EH (cell line): ENCODE results near the gene HOXB5.

Source experiments
- DNase-seq: peaks from one replicate; pipeline ENCODE4 v3.0.0-alpha.2; 2015; ENCODE audit warnings: low read depth

Gene HOXB5

GRCh38 chr17:48559122-48559839 lies 34.3 kb downstream of the HOXB5 start:
- DNase-seq: no peak

- DNase-seq: no peak
Observed at GRCh38 chr17:48558831-48559121, 34.8 kb downstream of the HOXB5 start.

- no peak for DNase-seq
Observed at GRCh38 chr17:48558057-48558830, 35.3 kb downstream of the HOXB5 start.

GRCh38 chr17:48556576-48557401 lies 36.8 kb downstream of the HOXB5 start:
- DNase-seq: no peak

- no peak for DNase-seq
Observed at GRCh38 chr17:48556229-48556575, 37.4 kb downstream of the HOXB5 start.

- DNase-seq: peak; percentile 52
Observed at GRCh38 chr17:48555258-48556228, 38.0 kb downstream of the HOXB5 start.

- no peak for DNase-seq
Observed at GRCh38 chr17:48554412-48555257, 38.9 kb downstream of the HOXB5 start.

GRCh38 chr17:48553826-48554225 lies 39.8 kb downstream of the HOXB5 start:
- no peak for DNase-seq

GRCh38 chr17:48553190-48553547 lies 40.4 kb downstream of the HOXB5 start:
- DNase-seq: no peak

- no peak for DNase-seq
Observed at GRCh38 chr17:48552466-48553189, 41.0 kb downstream of the HOXB5 start.

GRCh38 chr17:48551596-48552465 lies 41.7 kb downstream of the HOXB5 start:
- no peak for DNase-seq

GRCh38 chr17:48551214-48551555 lies 42.4 kb downstream of the HOXB5 start:
- DNase-seq: no peak

- DNase-seq: no peak
Observed at GRCh38 chr17:48550502-48551213, 42.9 kb downstream of the HOXB5 start.

GRCh38 chr17:48549914-48550501 lies 43.6 kb downstream of the HOXB5 start:
- no peak for DNase-seq

- no peak for DNase-seq
Observed at GRCh38 chr17:48549281-48549630, 44.3 kb downstream of the HOXB5 start.

- no peak for DNase-seq
Observed at GRCh38 chr17:48548523-48549280, 44.9 kb downstream of the HOXB5 start.

GRCh38 chr17:48547808-48548522 lies 45.6 kb downstream of the HOXB5 start:
- no peak for DNase-seq
